GM18508 (cell line): ENCODE results near the gene GCLC.

Experiments used
- ATAC-seq: cut with Tn5 transposase; IDR thresholded peaks from one replicate; pipeline ENCODE4 v1.9.1; 2021; ENCODE audit warnings: moderate number of reproducible peaks; ENCODE audit not compliant: insufficient read depth, unreplicated experiment

The GCLC gene

DNA sequence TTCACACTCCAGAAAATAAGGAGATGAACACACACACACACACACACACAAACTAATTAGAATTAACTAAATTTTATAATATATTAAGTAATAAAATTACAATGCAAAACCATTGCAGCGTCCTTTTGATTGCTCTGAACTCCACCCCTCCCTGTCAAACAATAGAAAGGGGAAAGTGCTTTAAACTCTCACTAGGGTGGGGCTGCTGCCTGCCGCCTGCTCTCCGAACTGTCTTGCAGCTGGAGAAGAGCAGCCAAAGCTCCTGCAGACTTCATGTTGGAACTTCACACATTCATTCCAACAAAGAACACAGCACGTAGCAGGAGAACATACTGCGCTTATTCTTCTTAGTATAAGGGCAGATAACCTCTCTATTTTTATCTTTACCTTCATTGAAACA is 83.2 kb downstream of the GCLC start:
- no peak for ATAC-seq

DNA sequence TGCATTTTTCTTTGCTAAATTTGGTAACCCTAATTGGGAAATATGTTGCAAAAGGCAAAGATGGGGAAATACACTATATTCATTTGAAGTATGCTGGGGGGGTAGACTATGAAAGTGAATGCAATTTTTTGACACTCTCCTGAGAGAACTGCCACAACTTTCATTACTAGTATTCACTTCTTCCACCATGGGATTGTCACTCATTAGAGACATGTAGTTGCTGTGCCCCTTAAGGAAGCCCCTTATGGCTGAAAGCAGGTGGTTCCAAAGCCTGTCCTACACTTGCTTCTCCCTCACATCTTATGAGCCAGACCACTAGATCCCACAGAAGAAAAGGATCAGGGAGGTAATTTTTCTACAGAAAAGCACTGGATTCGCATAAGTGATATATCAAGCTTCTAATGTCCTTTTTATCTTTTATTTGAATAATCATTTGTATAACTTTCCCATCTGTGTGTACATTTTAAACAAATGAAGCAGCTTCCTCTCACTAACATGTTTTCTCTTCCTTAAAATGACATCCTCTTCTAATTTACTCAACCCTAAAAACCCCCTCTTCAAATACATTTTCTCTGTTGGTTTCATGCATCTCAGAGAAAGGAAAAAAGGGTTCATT is 83.8 kb downstream of the GCLC start:
- no peak for ATAC-seq

DNA sequence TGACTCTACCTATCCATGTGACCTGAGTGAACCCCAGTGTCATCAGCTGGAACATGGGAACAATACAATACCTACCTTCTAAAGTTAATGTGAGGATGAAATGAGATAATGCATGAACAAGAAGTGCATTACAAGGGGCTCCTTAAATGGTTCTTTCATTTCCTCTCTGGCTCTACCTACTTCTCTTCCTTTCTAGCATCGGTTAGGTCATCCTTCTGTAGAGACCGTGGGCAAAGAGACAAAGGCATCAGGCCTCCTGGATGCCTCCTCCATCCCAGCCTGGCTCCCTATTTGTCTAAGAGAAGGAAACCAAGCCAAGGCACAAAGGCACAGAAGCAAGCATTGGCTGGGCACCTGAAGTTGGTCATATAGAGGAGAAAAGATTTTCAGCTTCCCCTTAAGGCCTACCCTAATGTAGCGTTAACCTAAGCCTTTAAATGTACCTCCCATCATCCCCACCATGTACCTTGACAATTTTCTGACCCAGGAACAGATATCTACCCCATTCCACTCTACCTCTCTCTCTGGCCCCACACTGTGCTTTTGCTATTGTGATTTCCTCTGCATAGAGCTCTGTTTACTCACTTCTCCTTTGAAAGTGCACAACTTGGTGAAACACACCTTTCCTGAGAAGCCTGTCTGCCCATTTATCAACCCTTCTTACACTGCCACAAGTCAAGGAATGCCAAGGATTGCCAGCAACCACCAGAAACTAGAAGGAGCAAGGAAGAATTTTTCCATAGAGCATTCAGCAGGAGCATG is 86.6 kb downstream of the GCLC start:
- no peak for ATAC-seq

DNA sequence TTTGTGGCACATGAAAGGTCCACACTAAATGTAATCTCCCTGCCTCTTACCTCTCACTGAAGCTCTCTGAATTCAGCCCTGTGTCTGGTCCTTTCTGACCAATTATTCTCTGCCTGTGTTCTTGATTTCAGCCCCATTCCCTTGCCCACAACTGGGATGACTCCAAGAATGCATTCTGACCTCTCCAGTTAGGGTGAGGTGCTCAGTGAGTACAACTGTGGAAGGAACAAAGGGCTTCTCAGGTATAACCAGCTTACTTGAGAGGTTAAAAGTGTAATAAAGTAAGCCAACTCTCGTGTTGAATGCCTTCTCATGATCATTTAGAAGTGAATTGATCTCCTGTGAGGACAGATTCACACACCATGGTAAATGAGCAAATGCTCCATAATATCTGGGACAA is 88.1 kb downstream of the GCLC start:
- no peak for ATAC-seq

DNA sequence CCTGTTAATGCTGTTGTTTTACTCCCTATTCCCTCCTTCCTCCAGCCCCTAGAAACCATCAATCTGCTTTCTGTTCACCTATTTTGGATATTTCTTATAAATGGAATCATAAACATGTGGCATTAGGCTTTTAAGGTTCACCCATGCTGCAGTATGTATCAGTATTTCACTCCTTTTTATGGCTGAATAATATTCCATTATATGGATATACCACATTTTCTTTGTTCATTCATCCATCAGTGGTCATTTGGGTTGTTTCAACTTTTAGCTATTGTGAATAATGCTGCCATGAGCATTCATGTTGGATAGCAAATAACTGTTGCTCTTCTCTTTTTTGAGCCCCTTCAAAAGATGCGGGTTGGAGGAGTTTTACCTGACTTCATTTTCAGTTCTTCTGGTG is 89.2 kb downstream of the GCLC start:
- no peak for ATAC-seq

DNA sequence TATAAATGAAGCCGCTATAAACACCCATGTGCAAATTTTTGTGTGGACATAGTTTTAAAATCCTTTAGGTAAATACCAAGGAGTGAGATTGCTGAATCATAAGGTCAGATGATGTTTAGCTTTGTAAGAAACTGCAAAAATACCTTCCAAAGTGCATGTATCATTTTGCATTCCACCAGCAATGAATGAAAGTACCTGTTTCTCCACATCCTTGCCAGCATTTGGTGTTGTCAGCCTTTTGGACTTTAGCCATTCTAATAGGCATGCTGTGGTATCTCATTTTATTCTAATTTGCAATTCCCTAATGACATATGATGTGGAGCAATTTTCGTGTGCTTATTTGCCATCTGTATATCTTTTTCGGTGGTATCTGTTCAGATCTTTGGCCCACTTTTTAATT is 93.7 kb downstream of the GCLC start:
- ATAC-seq = no peak

DNA sequence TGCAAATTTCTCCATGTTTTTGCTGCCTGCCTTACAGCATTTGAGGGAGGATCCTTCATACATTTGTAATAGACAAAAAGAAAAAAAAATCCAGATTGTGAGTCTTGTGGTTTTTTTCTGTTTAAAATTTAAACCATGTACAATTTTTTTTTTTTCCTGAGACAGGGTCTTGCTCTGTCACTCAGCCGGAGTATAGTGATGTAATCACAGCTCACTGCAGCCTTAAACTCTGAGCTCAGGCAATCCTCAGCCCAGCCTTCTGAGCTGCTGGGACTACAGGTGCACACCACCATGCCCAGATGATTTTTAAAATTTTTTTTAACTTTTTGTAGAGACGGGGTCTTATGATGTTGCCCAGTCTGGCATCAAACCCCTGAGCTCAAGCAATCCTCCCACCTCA is 97.0 kb downstream of the GCLC start:
- ATAC-seq = no peak
